ENCODE results near the gene PRAF2.

PRAF2 gene

GRCh38 chrX:49059681-49060085, 14.1 kb downstream of the PRAF2 start:
- Histone ChIP-seq H3K4me1 (ENCODE audit: insufficient read depth, low read length) (no peaks in the 10 kb centered on the region; the same call in 1 of the 2 replicates), H3K36me3 (ENCODE audit: insufficient read depth, low read depth, low read length) (no peaks in the 10 kb centered on the region), H3K4me3 (ENCODE audit: low read length) (peak overlapping the region; percentile 60; the same call in 1 of the 2 replicates), H3K9me3 (ENCODE audit: insufficient read depth, low read depth, low read length) (no peaks in the 10 kb centered on the region), H3K9ac (ENCODE audit: low read depth, low read length) (no peak overlapping the region; the same call in 1 of the 2 replicates), H3K27ac (ENCODE audit: low read length) (no peak overlapping the region), H3K27me3 (ENCODE audit: insufficient read depth, low read length) (no peaks in the 10 kb centered on the region)

GRCh38 chrX:49059201-49059600, 14.6 kb downstream of the PRAF2 start:
- Histone ChIP-seq H3K36me3 (ENCODE audit: insufficient read depth, low read depth, low read length) (no peaks in the 10 kb centered on the region), H3K9ac (ENCODE audit: low read depth, low read length) (peak overlapping the region; percentile 7; the same call in 1 of the 2 replicates), H3K4me3 (ENCODE audit: low read length) (peak overlapping the region; percentile 60)

GRCh38 chrX:49058794-49059193, 15.0 kb downstream of the PRAF2 start, which contains the start of gene CCDC120:
Gene CCDC120 (plus strand): TSS chrX:49058999. CDS start chrX:49062042, 3,043 bp downstream.
- H3K9ac ChIP-seq (ENCODE audit: low read depth, low read length) = peak within 1 kb of the TSS; percentile 7; the same call in 1 of the 2 replicates

More at GRCh38 chrX:49059201-49059600, 14.6 kb downstream of the PRAF2 start:
- no peaks in the 10 kb centered on the region; the same call in 1 of the 2 replicates for H3K4me1 ChIP-seq (ENCODE audit: insufficient read depth, low read length)
- H3K27ac ChIP-seq (ENCODE audit: low read length) = no peak overlapping the region
- no peaks in the 10 kb centered on the region for H3K9me3 ChIP-seq (ENCODE audit: insufficient read depth, low read depth, low read length)
- no peaks in the 10 kb centered on the region for H3K27me3 ChIP-seq (ENCODE audit: insufficient read depth, low read length)

GRCh38 chrX:49054073-49054762, 19.6 kb downstream of the PRAF2 start:
- no peaks in the 10 kb centered on the region for H3K9me3 ChIP-seq (ENCODE audit: insufficient read depth, low read depth, low read length)
- no peaks in the 10 kb centered on the region for H3K4me1 ChIP-seq (ENCODE audit: insufficient read depth, low read length)
- peak overlapping the region; percentile 86 for H3K4me3 ChIP-seq (ENCODE audit: low read length)
- H3K27ac ChIP-seq (ENCODE audit: low read length) = no peak overlapping the region
- H3K27me3 ChIP-seq (ENCODE audit: insufficient read depth, low read length) = no peaks in the 10 kb centered on the region
- H3K36me3 ChIP-seq (ENCODE audit: insufficient read depth, low read depth, low read length) = no peaks in the 10 kb centered on the region
- H3K9ac ChIP-seq (ENCODE audit: low read depth, low read length) = peak overlapping the region; percentile 68; the same call in 1 of the 2 replicates

More at GRCh38 chrX:49058794-49059193, 15.0 kb downstream of the PRAF2 start, which contains the start of gene CCDC120:
- H3K36me3 ChIP-seq (ENCODE audit: insufficient read depth, low read depth, low read length) = no peaks in the 10 kb centered on the region
- H3K27me3 ChIP-seq (ENCODE audit: insufficient read depth, low read length) = no peaks in the 10 kb centered on the region
- H3K4me1 ChIP-seq (ENCODE audit: insufficient read depth, low read length) = no peaks in the 10 kb centered on the region; the same call in 1 of the 2 replicates
- peak within 1 kb of the TSS; percentile 60 for H3K4me3 ChIP-seq (ENCODE audit: low read length)
- H3K9me3 ChIP-seq (ENCODE audit: insufficient read depth, low read depth, low read length) = no peaks in the 10 kb centered on the region
- no peak within 1 kb of the TSS for H3K27ac ChIP-seq (ENCODE audit: low read length)

- H3K27ac ChIP-seq (ENCODE audit: low read length) = no peak overlapping the region
These were observed 20.4 kb downstream of the PRAF2 start for GRCh38 chrX:49053223-49054072.

GRCh38 chrX:49043987-49044281, 29.9 kb downstream of the PRAF2 start:
- Histone ChIP-seq H3K9me3 (ENCODE audit: insufficient read depth, low read depth, low read length) (no peaks in the 10 kb centered on the region), H3K9ac (ENCODE audit: low read depth, low read length) (peak overlapping the region; percentile 54; the same call in 1 of the 2 replicates), H3K4me3 (ENCODE audit: low read length) (peak overlapping the region; percentile 61), H3K36me3 (ENCODE audit: insufficient read depth, low read depth, low read length) (peaks cover 8% of the 10 kb centered on the region), H3K27ac (ENCODE audit: low read length) (no peak overlapping the region), H3K27me3 (ENCODE audit: insufficient read depth, low read length) (no peaks in the 10 kb centered on the region), H3K4me1 (ENCODE audit: insufficient read depth, low read length) (peaks cover 6% of the 10 kb centered on the region)

More at GRCh38 chrX:49053223-49054072, 20.4 kb downstream of the PRAF2 start:
- H3K4me3 ChIP-seq (ENCODE audit: low read length) = peak overlapping the region; percentile 86
- H3K9me3 ChIP-seq (ENCODE audit: insufficient read depth, low read depth, low read length) = no peaks in the 10 kb centered on the region
- H3K4me1 ChIP-seq (ENCODE audit: insufficient read depth, low read length) = no peaks in the 10 kb centered on the region
- H3K36me3 ChIP-seq (ENCODE audit: insufficient read depth, low read depth, low read length) = no peaks in the 10 kb centered on the region
- peak overlapping the region; percentile 68; the same call in 1 of the 2 replicates for H3K9ac ChIP-seq (ENCODE audit: low read depth, low read length)
- H3K27me3 ChIP-seq (ENCODE audit: insufficient read depth, low read length) = no peaks in the 10 kb centered on the region

DNA sequence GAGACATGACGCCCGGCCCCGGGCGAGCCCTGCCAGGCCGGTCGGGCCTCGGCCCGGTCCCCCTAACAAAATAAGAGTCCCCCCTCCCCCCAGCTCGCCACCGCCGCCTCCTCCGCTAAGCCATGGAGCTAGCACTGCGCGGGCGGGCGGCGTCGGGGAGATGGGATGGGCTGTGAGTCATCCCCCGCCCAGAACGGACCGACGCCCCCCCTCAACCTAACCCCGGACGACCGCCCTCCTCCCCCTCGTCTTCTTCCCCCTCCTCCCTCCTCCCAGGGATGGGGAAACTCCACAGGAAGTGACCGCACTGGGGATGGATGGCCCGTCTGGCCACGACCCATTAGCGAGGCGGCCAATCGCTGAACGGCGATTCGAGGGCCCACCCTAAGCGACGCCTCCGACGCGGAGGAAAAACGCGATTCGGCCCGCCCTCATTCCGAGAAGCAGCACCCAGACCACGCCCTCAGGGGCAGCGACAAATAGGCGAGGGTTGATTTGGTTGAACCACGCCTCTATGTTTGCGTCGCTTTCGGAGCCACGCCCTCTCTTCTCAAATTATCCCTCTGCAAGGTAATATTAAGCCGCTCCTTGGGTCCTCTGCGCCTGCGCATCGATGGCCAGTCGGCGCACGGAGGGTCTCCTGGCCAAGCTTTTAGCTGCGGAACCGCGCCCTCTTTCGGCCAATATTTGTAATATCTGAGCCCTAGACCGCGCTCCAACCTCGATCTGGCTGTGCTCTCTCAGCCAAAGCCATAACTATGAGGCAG, 30.4 kb downstream of the PRAF2 start, which contains the start of gene TFE3:
TSS of gene TFE3 (minus strand) at position 138 of the 767 bp plus-strand sequence. CDS start at position 7, 131 bp downstream.
- peak within 1 kb of the TSS; percentile 95 for H3K4me3 ChIP-seq (ENCODE audit: low read length)
- no peak within 1 kb of the TSS for H3K27ac ChIP-seq (ENCODE audit: low read length)
- H3K9me3 ChIP-seq (ENCODE audit: insufficient read depth, low read depth, low read length) = no peaks in the 10 kb centered on the region
- H3K4me1 ChIP-seq (ENCODE audit: insufficient read depth, low read length) = peaks cover 6% of the 10 kb centered on the region
- H3K36me3 ChIP-seq (ENCODE audit: insufficient read depth, low read depth, low read length) = peaks cover 13% of the 10 kb centered on the region
- H3K9ac ChIP-seq (ENCODE audit: low read depth, low read length) = peak within 1 kb of the TSS; percentile 95; the same call in 1 of the 2 replicates
- H3K27me3 ChIP-seq (ENCODE audit: insufficient read depth, low read length) = no peaks in the 10 kb centered on the region

DNA sequence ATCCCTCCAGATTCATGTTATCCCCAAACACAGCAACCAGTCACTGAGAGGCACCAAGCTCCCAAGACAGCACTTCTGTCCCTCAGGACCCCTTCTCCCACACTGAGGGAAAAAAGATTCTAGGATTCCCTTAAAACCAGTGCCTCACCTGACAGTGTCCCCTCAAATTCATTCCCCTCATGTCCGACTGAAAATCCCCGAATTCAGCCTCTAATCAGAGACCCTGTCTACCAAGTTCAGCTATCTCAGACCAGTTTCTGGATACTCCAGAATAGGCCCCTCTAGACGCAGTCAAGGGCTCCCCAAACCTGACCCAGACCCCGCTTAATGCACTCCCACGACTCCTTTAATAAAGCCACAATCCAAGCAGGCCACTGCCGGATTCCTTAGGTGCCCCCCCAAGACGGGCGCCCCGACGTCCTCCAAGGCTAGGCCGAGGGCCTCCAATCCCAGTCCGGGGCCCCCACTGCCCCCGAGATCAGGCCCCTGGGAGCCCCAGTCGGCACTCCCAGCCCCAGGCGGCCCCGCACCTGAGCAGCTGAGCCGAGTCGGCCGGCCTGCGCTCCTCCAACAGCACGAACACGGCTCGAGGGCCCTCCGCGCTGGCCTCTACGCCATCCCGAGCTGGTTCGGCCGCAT, 31.1 kb downstream of the PRAF2 start:
- Histone ChIP-seq H3K9ac (ENCODE audit: low read depth, low read length) (peak overlapping the region; percentile 95; the same call in 1 of the 2 replicates), H3K27ac (ENCODE audit: low read length) (no peak overlapping the region), H3K27me3 (ENCODE audit: insufficient read depth, low read length) (no peaks in the 10 kb centered on the region), H3K4me3 (ENCODE audit: low read length) (peak overlapping the region; percentile 95), H3K4me1 (ENCODE audit: insufficient read depth, low read length) (peaks cover 6% of the 10 kb centered on the region), H3K36me3 (ENCODE audit: insufficient read depth, low read depth, low read length) (peaks cover 20% of the 10 kb centered on the region), H3K9me3 (ENCODE audit: insufficient read depth, low read depth, low read length) (no peaks in the 10 kb centered on the region)

DNA sequence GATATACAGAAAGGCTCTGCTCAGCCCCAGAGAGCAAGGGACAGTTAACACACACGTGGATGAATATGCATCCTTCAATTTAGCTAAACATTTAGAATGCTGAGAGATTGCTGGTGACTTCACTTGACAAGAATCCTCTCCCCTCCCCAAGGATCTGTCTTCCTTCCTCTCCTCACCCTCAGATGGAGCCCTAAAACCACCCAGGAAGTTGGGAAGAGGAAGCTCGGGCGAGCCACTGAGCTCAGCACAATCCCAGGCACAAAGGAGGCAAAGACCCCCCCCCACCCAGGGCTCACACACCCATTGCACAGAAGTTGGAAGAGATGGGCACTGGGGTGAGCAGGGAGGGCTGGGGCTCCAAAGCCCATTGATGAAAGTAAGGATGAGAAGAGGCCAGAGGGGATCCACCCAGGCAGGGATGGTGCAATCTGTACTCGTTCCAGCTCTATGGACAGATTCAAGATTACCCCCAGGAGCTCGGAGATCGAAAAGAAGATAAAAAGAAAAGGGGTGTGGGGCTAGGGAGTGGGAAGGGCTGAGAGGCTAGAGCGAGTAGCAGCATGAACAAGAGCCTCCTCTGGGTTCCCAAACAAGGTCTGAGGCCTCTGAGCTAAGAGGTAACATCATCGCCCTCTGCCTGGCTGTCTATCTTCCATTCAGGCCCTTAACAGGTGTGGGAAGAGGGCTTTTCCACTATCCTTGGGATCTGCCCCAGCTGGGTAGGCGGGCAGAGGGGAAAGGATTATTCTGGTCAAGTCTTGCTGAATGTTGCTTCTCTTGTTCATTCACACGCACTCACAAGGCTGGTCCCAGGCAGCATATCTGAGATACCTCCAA, 31.8 kb downstream of the PRAF2 start:
- peak overlapping the region; percentile 95 for H3K4me3 ChIP-seq (ENCODE audit: low read length)
- H3K27me3 ChIP-seq (ENCODE audit: insufficient read depth, low read length) = no peaks in the 10 kb centered on the region
- H3K4me1 ChIP-seq (ENCODE audit: insufficient read depth, low read length) = peaks cover 6% of the 10 kb centered on the region
- peak overlapping the region; percentile 18 for H3K27ac ChIP-seq (ENCODE audit: low read length)
- no peaks in the 10 kb centered on the region for H3K9me3 ChIP-seq (ENCODE audit: insufficient read depth, low read depth, low read length)
- peaks cover 27% of the 10 kb centered on the region for H3K36me3 ChIP-seq (ENCODE audit: insufficient read depth, low read depth, low read length)
- H3K9ac ChIP-seq (ENCODE audit: low read depth, low read length) = peak overlapping the region; percentile 95; the same call in 1 of the 2 replicates

GRCh38 chrX:49040376-49040955, 33.3 kb downstream of the PRAF2 start:
- no peaks in the 10 kb centered on the region for H3K9me3 ChIP-seq (ENCODE audit: insufficient read depth, low read depth, low read length)
- H3K27ac ChIP-seq (ENCODE audit: low read length) = peak overlapping the region; percentile 72
- peak overlapping the region; percentile 95; the same call in 1 of the 2 replicates for H3K9ac ChIP-seq (ENCODE audit: low read depth, low read length)
- peaks cover 34% of the 10 kb centered on the region for H3K36me3 ChIP-seq (ENCODE audit: insufficient read depth, low read depth, low read length)
- no peaks in the 10 kb centered on the region for H3K27me3 ChIP-seq (ENCODE audit: insufficient read depth, low read length)
- H3K4me3 ChIP-seq (ENCODE audit: low read length) = peak overlapping the region; percentile 95
- H3K4me1 ChIP-seq (ENCODE audit: insufficient read depth, low read length) = peaks cover 6% of the 10 kb centered on the region
